Tibial nerve (tissue), 3 donors: ENCODE measurements around the gene GOLGA8O.
"Not testable (repeated sequence)": the region's sequence is repeated elsewhere in the genome, so short reads cannot be mapped to it uniquely, and the experiment has no call there.

Experiments
- POLR2A ChIP-seq, 2 donors: fragments of 450-650 bp; IDR thresholded peaks; one replicate each; pipeline ENCODE4 v1.6.1; 2017; ENCODE audit warnings: antibody characterized with exemption in 2 of 2, mild to moderate bottlenecking in 2 of 2, moderate library complexity in 2 of 2
- TF ChIP-seq, protein P1 (sequence below), 5 experiments: fragments of 200-600 bp in 3 of 5; fragments of 450-650 bp in 2 of 5; sonication (generic) in 3 of 5; IDR thresholded peaks; one replicate each; pipeline ENCODE4 v1.5.1; 2016 to 2019; ENCODE audit warnings: antibody characterized with exemption in 5 of 5, mild to moderate bottlenecking in 3 of 5, moderate library complexity in 2 of 5

DNA sequence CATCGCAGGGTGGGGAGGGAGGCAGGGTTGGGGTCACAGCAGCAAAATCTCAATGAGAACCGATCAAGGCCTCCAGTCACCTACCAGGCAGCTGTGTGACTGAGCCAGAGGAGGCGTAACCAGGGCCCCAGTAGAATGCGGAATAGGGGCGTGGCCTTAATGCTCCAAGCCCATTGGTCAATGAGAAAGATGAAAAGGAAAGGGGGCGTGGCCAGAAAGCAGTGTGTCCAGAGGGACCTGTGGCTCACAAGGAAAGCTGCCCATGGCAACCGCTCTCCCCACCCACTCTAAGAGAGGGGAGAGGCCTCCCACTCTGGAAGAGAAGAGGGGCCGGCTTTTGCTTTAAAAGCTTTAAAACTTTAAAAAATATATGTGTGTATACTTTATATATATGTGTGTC is 52.2 kb downstream of the GOLGA8O start, which contains the start of gene GOLGA8K:
- TF ChIP-seq, protein P1, sequence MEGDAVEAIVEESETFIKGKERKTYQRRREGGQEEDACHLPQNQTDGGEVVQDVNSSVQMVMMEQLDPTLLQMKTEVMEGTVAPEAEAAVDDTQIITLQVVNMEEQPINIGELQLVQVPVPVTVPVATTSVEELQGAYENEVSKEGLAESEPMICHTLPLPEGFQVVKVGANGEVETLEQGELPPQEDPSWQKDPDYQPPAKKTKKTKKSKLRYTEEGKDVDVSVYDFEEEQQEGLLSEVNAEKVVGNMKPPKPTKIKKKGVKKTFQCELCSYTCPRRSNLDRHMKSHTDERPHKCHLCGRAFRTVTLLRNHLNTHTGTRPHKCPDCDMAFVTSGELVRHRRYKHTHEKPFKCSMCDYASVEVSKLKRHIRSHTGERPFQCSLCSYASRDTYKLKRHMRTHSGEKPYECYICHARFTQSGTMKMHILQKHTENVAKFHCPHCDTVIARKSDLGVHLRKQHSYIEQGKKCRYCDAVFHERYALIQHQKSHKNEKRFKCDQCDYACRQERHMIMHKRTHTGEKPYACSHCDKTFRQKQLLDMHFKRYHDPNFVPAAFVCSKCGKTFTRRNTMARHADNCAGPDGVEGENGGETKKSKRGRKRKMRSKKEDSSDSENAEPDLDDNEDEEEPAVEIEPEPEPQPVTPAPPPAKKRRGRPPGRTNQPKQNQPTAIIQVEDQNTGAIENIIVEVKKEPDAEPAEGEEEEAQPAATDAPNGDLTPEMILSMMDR (IDR thresholded peaks at IDR 0.05), result not testable (repeated sequence)
- TF ChIP-seq POLR2A (IDR thresholded peaks at IDR 0.05), result not testable (repeated sequence)
